Measurements from ENCODE around the gene BID.
"Not testable (repeated sequence)": the region's sequence is repeated elsewhere in the genome, so short reads cannot be mapped to it uniquely, and the experiment has no call there.

The BID gene

DNA sequence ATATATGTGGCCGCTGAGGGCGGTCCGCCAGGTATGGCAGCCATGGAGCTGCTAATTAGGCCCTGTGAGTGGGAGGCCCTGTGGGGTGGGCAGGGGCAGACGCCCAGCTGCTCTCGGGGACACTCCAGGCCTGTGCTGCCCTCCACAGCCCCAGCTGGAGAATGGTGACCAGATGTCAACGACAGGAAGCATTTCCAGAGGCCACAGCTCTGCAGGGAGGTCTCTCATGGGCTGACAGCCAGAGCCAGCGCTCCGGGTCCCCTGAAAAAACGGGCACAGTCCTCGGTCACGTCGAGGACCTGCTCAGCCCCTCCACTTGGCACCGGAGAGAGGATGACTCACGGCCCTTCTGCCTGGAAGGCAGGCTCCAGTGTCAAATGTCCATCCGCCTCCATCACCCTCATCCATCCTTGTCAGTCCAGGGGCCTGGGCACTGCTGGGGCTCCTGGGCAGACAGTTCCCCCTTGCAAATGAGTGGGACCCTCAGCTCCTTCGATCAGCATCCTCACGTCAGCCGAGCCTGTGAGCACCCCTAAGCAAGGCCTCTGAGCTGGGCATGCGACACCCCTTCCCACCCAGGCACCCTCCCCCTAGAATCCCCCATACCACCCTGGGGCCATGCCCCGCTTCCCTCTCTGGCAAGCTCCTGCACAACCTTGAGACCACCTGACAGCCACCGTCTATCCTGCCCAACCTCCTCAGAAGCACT is 1.9 kb downstream of the BID start:
- DNase-seq = no peak
- no peaks in the 10 kb centered on the region for H3K27me3 ChIP-seq (replicated peaks; ENCODE audit: control insufficient read depth, insufficient read depth, low read length, poor library complexity, severe bottlenecking)
- H3K27ac ChIP-seq (ENCODE audit: insufficient read depth, low read length, poor library complexity, severe bottlenecking) = no peak overlapping the region
- H3K36me3 ChIP-seq (ENCODE audit: control insufficient read depth, insufficient read depth, low read length) = no peaks in the 10 kb centered on the region
- H3K4me1 ChIP-seq (ENCODE audit: control insufficient read depth, insufficient read depth, low read length, poor library complexity, severe bottlenecking) = peaks cover 61% of the 10 kb centered on the region
- no peaks in the 10 kb centered on the region for H3K9me3 ChIP-seq (ENCODE audit: control insufficient read depth, low read length)
- H3K4me3 ChIP-seq (ENCODE audit: insufficient read depth, low read depth, low read length, poor library complexity, severe bottlenecking) = peak overlapping the region; percentile 68

- no peaks in the 10 kb centered on the region for H3K27me3 ChIP-seq (replicated peaks; ENCODE audit: control insufficient read depth, insufficient read depth, low read length, poor library complexity, severe bottlenecking)
- no peak overlapping the region for H3K4me3 ChIP-seq (ENCODE audit: insufficient read depth, low read depth, low read length, poor library complexity, severe bottlenecking)
- no peaks in the 10 kb centered on the region for H3K9me3 ChIP-seq (ENCODE audit: control insufficient read depth, low read length)
- H3K36me3 ChIP-seq (ENCODE audit: control insufficient read depth, insufficient read depth, low read length) = no peaks in the 10 kb centered on the region
- H3K27ac ChIP-seq (ENCODE audit: insufficient read depth, low read length, poor library complexity, severe bottlenecking) = peak overlapping the region; percentile 8
- H3K4me1 ChIP-seq (ENCODE audit: control insufficient read depth, insufficient read depth, low read length, poor library complexity, severe bottlenecking) = peaks cover 46% of the 10 kb centered on the region
- no peak for DNase-seq
Measured at GRCh38 chr22:17770180-17771077, 3.8 kb downstream of the BID start.

GRCh38 chr22:17769716-17770082 is 4.6 kb downstream of the BID start:
- no peaks in the 10 kb centered on the region for H3K36me3 ChIP-seq (ENCODE audit: control insufficient read depth, insufficient read depth, low read length)
- H3K27ac ChIP-seq (ENCODE audit: insufficient read depth, low read length, poor library complexity, severe bottlenecking) = no peak overlapping the region
- H3K9me3 ChIP-seq (ENCODE audit: control insufficient read depth, low read length) = no peaks in the 10 kb centered on the region
- peaks cover 39% of the 10 kb centered on the region for H3K4me1 ChIP-seq (ENCODE audit: control insufficient read depth, insufficient read depth, low read length, poor library complexity, severe bottlenecking)
- no peaks in the 10 kb centered on the region for H3K27me3 ChIP-seq (replicated peaks; ENCODE audit: control insufficient read depth, insufficient read depth, low read length, poor library complexity, severe bottlenecking)
- no peak for DNase-seq
- no peak overlapping the region for H3K4me3 ChIP-seq (ENCODE audit: insufficient read depth, low read depth, low read length, poor library complexity, severe bottlenecking)

- Histone ChIP-seq H3K4me1 (ENCODE audit: control insufficient read depth, insufficient read depth, low read length, poor library complexity, severe bottlenecking) (peaks cover 36% of the 10 kb centered on the region), H3K27ac (ENCODE audit: insufficient read depth, low read length, poor library complexity, severe bottlenecking) (no peak overlapping the region), H3K4me3 (ENCODE audit: insufficient read depth, low read depth, low read length, poor library complexity, severe bottlenecking) (no peak overlapping the region), H3K9me3 (ENCODE audit: control insufficient read depth, low read length) (no peaks in the 10 kb centered on the region), H3K27me3 (replicated peaks; ENCODE audit: control insufficient read depth, insufficient read depth, low read length, poor library complexity, severe bottlenecking) (no peaks in the 10 kb centered on the region), H3K36me3 (ENCODE audit: control insufficient read depth, insufficient read depth, low read length) (no peaks in the 10 kb centered on the region)
- DNase-seq = no peak
Measured at GRCh38 chr22:17769013-17769715, 5.1 kb downstream of the BID start.

GRCh38 chr22:17767233-17768065 is 6.8 kb downstream of the BID start:
- Histone ChIP-seq H3K4me3 (ENCODE audit: insufficient read depth, low read depth, low read length, poor library complexity, severe bottlenecking) (no peak overlapping the region), H3K4me1 (ENCODE audit: control insufficient read depth, insufficient read depth, low read length, poor library complexity, severe bottlenecking) (peaks cover 25% of the 10 kb centered on the region), H3K27ac (ENCODE audit: insufficient read depth, low read length, poor library complexity, severe bottlenecking) (peak overlapping the region; percentile 59), H3K36me3 (ENCODE audit: control insufficient read depth, insufficient read depth, low read length) (no peaks in the 10 kb centered on the region), H3K27me3 (replicated peaks; ENCODE audit: control insufficient read depth, insufficient read depth, low read length, poor library complexity, severe bottlenecking) (no peaks in the 10 kb centered on the region), H3K9me3 (ENCODE audit: control insufficient read depth, low read length) (no peaks in the 10 kb centered on the region)
- DNase-seq = peak in 1 of 3 donors; percentile 31

DNA sequence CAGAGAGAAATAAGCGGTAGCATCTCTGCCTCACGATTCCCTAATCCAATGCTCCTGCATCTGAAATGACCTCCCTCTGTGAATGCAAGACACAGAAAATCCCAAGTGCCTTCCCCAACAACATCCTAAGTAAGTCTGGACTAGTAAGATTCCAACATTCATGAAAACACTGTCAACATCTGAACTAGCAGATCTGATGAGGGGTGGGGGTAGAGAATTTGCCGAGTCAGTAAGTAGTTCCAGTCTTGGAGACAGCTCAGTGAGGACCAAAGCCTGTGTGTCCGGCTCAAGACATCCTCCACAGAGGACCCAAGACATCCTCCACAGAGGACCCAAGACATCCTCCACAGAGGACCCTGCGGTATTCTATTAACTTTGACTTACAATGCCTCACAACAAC is 9.4 kb downstream of the BID start:
- not testable (repeated sequence) for H3K27me3 ChIP-seq (replicated peaks; ENCODE audit: control insufficient read depth, insufficient read depth, low read length, poor library complexity, severe bottlenecking); H3K36me3 ChIP-seq (ENCODE audit: control insufficient read depth, insufficient read depth, low read length); DNase-seq; H3K27ac ChIP-seq (ENCODE audit: insufficient read depth, low read length, poor library complexity, severe bottlenecking); H3K4me3 ChIP-seq (ENCODE audit: insufficient read depth, low read depth, low read length, poor library complexity, severe bottlenecking); H3K9me3 ChIP-seq (ENCODE audit: control insufficient read depth, low read length)
- peaks cover 14% of the 10 kb centered on the region for H3K4me1 ChIP-seq (ENCODE audit: control insufficient read depth, insufficient read depth, low read length, poor library complexity, severe bottlenecking)

GRCh38 chr22:17764036-17764435 is 10.2 kb downstream of the BID start:
- no peaks in the 10 kb centered on the region for H3K36me3 ChIP-seq (ENCODE audit: control insufficient read depth, insufficient read depth, low read length)
- H3K27me3 ChIP-seq (replicated peaks; ENCODE audit: control insufficient read depth, insufficient read depth, low read length, poor library complexity, severe bottlenecking) = no peaks in the 10 kb centered on the region
- H3K4me1 ChIP-seq (ENCODE audit: control insufficient read depth, insufficient read depth, low read length, poor library complexity, severe bottlenecking) = peaks cover 14% of the 10 kb centered on the region
- no peak overlapping the region for H3K27ac ChIP-seq (ENCODE audit: insufficient read depth, low read length, poor library complexity, severe bottlenecking)
- no peak for DNase-seq
- H3K4me3 ChIP-seq (ENCODE audit: insufficient read depth, low read depth, low read length, poor library complexity, severe bottlenecking) = no peak overlapping the region
- no peaks in the 10 kb centered on the region for H3K9me3 ChIP-seq (ENCODE audit: control insufficient read depth, low read length)

DNA sequence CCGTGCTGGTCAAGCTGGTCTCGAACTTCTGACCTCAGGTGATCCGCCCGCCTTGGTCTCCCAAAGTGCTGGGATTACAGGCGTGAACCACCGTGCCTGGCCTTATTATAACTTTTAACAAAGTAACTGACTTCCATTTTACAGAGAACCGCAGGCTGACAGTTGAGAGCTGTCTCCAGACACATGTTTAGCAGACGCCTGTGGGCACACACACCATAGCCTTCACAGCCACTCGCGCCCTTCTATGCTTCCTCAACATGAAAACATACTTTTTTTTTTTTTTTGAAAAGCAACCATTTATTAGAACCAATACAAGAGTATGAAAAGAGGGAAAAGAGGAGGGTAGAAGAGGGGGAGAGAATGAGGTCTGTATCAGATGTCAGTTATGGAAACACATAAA is 10.8 kb downstream of the BID start:
- not testable (repeated sequence) for H3K27ac ChIP-seq (ENCODE audit: insufficient read depth, low read length, poor library complexity, severe bottlenecking); H3K9me3 ChIP-seq (ENCODE audit: control insufficient read depth, low read length); DNase-seq

GRCh38 chr22:17761138-17761488 is 13.2 kb downstream of the BID start:
- Histone ChIP-seq H3K27ac (ENCODE audit: insufficient read depth, low read length, poor library complexity, severe bottlenecking) (no peak overlapping the region), H3K27me3 (replicated peaks; ENCODE audit: control insufficient read depth, insufficient read depth, low read length, poor library complexity, severe bottlenecking) (no peaks in the 10 kb centered on the region), H3K4me1 (ENCODE audit: control insufficient read depth, insufficient read depth, low read length, poor library complexity, severe bottlenecking) (peaks cover 2% of the 10 kb centered on the region), H3K9me3 (ENCODE audit: control insufficient read depth, low read length) (no peaks in the 10 kb centered on the region), H3K4me3 (ENCODE audit: insufficient read depth, low read depth, low read length, poor library complexity, severe bottlenecking) (no peak overlapping the region), H3K36me3 (ENCODE audit: control insufficient read depth, insufficient read depth, low read length) (no peaks in the 10 kb centered on the region)
- no peak for DNase-seq

More for the DNA sequence above, 10.8 kb downstream of the BID start:
- not testable (repeated sequence) for H3K36me3 ChIP-seq (ENCODE audit: control insufficient read depth, insufficient read depth, low read length); H3K4me3 ChIP-seq (ENCODE audit: insufficient read depth, low read depth, low read length, poor library complexity, severe bottlenecking); H3K27me3 ChIP-seq (replicated peaks; ENCODE audit: control insufficient read depth, insufficient read depth, low read length, poor library complexity, severe bottlenecking)
- H3K4me1 ChIP-seq (ENCODE audit: control insufficient read depth, insufficient read depth, low read length, poor library complexity, severe bottlenecking) = peaks cover 14% of the 10 kb centered on the region

Data from effector memory CD4-positive, alpha-beta T cell (primary cell).